Stimulated activated CD4-positive, alpha-beta T cell treated with anti-CD3 and anti-CD28 coated beads, Interleukin-4, amount 100 ng/mL, for 1 hour (primary cell): ENCODE data around the gene PDE6B.
"Not testable (repeated sequence)": the region's sequence is repeated elsewhere in the genome, so short reads cannot be mapped to it uniquely, and the experiment has no call there.

Source experiments
- DNase-seq: peaks from one replicate; pipeline ENCODE4 v3.0.0-alpha.2; 2020

The PDE6B gene

DNA sequence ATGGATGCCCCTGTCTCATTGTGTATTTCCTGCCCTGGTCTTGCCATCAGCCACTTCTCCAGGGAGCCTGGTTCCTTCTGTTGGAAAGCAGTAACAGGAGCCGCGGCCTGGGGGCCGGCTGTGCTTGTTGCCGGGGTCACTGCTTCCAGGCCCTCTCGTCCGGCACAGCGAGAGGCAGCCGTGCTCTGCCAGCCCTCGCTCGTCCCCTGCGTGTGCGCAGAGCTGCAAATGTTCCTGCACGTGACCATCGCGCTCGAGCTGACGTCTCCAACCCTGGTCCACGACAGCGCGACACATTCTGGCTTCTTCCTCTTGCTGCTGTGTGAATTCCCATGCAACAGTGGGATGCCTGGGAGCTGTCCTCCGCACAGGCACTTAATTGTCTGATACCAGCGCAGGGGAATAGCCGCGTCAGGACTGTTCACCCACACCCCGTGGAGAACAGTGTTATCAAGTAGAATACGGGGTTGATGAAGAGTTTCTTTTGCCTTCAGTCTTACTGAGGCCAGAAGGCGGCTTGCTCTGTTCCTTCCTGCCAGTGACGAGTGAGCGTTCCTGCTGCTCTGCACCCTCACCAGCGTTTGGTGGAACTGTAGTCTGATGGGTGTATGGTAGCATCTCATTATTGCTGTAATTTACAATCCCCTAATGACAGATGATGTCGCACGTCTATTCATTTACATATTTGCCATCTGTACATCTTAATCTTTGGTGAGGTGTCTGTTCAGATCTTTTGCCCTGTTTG lies 12.3 kb downstream of the PDE6B start:
- DNase-seq = no peak

DNA sequence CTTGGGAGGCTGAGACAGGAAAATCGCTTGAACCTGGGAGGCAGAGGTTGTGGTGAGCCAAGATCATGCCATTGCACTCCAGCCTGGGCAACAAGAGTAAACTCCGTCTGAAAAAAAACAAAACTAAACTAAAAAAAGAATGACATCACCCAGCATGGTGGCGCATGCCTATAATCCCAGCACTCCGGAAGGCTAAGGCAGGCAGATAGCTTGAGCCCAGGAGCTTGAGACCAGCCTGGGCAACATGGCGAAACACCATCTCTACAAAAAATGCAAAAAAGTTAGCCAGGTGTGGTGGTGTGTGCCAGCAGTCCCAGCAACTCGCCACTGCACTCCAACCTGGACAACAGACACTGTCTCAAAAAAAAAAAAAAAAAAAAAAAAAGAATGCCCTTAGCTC lies 17.0 kb downstream of the PDE6B start:
- DNase-seq = not testable (repeated sequence)

DNA sequence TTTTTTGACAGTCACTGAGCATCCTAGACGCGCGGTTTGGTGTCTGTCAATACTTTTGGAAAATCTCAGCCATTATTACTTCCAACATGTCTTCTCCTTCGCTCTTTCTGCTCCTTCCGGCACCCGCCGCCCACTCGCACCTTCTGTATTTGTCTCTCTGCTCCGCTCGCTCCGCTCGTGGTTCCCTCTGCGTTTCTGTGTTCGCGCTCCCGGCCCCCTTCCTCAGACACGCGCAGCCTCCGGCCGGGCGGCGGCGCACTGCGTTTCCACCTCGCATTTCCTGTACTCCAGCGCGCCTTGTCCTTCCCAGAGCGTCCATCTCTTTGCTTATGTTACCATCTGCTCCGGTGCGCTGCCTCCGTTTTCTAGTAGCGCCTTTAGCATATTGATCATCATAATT lies 21.1 kb downstream of the PDE6B start:
- peak; percentile 35 for DNase-seq

- DNase-seq = no peak
Measured at GRCh38 chr4:647481-647880, 22.1 kb downstream of the PDE6B start.

GRCh38 chr4:648579-649292 lies 23.4 kb downstream of the PDE6B start:
- DNase-seq = no peak

DNA sequence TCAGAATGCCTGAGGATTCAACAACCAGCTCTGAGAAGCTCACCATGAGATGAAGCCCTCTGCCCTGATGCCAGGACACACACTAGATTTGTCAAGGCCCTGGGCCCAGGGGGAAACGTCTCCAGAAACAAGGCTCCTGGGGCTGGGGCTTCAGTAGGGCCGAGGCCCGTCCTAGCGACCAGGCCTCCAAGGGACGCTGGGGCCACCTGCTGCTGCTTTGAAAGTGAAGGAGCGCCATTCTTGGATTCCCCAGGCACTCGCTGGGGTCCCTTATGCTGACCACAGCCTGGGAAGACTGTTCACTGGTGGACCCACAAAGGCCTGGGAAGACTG lies 23.9 kb downstream of the PDE6B start:
- DNase-seq = no peak

GRCh38 chr4:649751-650310 lies 24.5 kb downstream of the PDE6B start:
- DNase-seq = no peak

GRCh38 chr4:650461-650860 lies 25.1 kb downstream of the PDE6B start:
- no peak for DNase-seq

- DNase-seq = no peak
Measured at GRCh38 chr4:650951-651883, 25.8 kb downstream of the PDE6B start.

- no peak for DNase-seq
Measured at GRCh38 chr4:651884-652642, 26.7 kb downstream of the PDE6B start.

DNA sequence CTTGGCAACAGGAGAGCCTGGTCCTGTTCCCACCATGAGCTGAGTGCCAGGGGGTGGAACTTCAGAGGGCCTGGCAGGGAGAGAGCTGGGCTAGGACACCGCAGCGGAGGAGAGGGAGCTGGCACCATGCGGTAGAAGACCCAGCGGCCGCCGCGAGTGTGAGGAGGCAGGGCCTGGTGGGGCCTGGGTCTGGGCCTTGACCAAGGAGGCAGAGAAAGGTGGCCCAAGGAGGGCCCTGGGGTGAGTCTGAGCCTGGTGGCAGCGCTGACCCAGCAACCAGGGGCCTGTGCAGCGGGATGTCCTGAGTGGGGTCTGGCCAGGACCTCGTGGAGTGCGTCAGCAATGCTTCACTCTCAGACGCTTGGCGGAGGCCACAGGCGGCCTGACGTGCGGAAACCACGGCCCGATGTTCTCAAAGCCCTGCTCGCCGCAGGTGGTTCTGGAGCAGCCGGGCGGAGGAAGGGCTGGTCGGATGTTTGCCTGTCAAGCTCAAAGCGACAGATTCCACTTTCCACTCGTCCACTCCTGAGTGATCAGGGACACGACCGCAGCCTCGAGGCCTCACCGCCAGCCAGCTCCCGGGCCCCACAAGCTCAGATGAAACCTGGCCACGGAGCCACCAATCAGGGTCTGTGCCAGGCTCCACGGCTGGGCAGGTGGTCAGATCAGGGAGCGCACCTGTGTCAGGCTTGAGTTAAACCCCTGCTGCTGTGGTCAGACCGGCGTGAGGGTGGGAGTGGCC lies 27.9 kb downstream of the PDE6B start:
- no peak for DNase-seq

DNA sequence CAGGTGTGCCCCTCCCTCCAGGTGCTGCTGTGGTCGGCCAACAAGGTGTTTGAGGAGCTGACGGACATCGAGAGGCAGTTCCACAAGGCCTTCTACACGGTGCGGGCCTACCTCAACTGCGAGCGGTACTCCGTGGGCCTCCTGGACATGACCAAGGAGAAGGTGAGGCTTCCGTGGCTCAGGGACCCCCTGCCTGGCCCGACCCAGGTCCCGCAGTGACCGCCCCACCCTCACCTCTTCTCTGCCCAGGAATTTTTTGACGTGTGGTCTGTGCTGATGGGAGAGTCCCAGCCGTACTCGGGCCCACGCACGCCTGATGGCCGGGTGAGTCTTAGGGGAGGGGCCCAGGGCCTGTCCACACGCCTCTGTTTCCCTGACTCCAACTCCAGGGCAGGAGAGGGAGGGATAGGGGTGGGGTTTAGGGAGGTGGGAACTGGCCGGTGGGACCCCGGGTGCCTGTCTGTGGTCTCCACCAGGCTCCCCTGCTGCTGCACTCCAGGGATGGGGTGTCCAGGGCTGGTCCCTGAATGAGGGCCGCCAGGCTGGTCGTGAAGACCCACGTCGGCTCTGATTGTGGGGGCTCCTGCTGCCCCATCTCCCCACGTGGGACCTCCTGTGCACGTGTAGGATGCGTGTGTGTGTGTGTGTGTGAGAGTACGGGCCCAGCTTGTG lies 28.6 kb downstream of the PDE6B start:
- DNase-seq = no peak

DNA sequence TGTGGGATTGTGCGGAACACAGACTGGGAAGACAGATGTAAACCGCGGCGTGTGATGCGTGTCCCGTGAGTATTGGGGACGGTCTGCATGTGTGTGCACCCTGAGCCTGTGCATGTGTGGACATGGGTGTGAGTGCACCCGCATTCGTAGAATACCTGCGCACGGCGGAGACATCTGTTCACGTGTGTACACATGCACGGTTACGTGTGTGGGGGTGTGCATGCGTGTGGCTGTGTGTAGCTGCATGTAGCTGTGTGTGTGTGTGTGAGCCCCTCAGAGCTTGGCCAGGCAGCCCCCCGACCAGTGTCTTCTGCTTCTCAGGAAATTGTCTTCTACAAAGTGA lies 29.1 kb downstream of the PDE6B start:
- DNase-seq = no peak

DNA sequence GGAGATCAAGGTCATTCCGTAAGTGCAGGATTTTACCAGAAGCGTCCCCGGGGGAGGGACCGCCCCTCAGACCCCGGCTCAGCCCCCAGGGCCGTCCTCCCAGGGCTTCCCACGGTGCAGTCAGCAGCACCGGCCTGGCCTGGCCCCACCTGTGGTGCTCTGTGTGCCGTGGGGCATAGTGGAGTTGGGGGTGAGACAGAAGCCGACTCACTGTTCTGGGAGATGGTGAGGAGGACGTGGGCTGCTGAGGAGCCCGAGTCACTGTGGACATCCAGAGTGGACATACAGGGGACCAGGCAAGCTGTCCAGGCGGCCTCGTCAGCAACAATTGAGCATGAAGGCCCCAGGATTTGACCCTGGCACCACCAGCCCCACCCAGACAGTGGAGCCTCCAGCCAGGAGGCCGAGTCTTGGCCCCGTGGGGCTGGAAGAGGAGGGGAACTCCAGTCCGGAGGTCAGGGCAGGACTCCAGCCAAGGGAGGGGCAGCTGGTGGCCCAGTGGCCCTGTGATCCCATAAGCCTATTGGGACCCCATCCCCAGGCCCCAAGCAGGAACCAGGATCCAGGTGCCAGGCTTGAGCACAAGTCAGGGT lies 29.6 kb downstream of the PDE6B start:
- no peak for DNase-seq

- no peak for DNase-seq
Measured at GRCh38 chr4:655464-656151, 30.2 kb downstream of the PDE6B start.

- no peak for DNase-seq
Measured at GRCh38 chr4:656436-657337, 31.3 kb downstream of the PDE6B start.

GRCh38 chr4:657338-657833 lies 32.0 kb downstream of the PDE6B start:
- DNase-seq = no peak

DNA sequence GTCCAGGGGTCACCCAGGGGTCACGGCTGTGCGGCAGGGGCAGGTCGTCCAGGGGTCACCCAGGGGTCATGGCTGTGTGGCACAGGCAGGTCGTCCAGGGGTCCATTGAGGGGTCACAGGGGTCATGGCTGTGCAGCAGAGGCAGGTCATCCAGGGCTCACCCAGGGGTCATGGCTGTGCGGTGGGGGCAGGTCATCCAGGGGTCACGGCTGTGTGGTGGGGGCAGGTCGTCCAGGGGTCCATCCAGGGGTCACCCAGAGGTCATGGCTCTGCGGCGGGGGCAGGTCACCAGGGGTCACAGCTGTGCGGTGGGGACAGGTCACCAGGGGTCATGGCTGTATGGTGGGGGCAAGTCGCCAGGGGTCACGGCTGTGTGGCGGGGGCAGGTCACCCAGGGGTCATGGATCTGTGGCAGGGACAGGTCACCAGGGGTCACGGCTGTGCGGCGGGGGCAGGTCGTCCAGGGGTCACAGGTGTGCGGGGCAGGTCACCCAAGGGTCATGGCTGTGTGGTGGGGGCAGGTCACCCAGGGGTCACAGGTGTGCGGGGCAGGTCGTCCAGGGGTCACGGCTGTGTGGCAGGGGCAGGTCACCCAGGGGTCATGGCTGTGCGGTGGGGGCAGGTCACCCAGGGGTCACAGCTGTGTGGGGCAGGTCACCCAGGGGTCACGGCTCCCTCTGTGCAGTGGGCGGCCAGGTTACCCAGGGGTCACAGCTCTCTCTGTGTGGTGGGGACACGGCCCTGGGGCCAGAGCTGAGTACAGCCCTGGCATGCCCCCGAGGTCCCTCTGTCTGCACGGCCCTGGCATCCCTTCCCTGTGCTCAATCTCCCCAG lies 32.7 kb downstream of the PDE6B start:
- DNase-seq = no peak
